Measurements from ENCODE around the gene NHEJ1.

The NHEJ1 gene

GRCh38 chr2:219059375-219059724 is 101.3 kb downstream of the NHEJ1 start:
- H3K27me3 ChIP-seq (ENCODE audit: low read depth, low read length), result peaks cover 59% of the 10 kb centered on the region
- H3K9me3 ChIP-seq (ENCODE audit: control insufficient read depth in 1 of 2, low read length in 2 of 2), result no peaks in the 10 kb centered on the region
- peaks cover 0 to 38% of the 10 kb centered on the region in 2 donors for H3K4me1 ChIP-seq (ENCODE audit: control insufficient read depth in 1 of 2, insufficient read depth in 2 of 2, low read length in 2 of 2)
- H3K27ac ChIP-seq (ENCODE audit: low read length), result no peak overlapping the region
- no peaks in the 10 kb centered on the region for H3K36me3 ChIP-seq (ENCODE audit: control insufficient read depth in 1 of 2, insufficient read depth in 2 of 2, low read length in 2 of 2)
- H3K4me3 ChIP-seq (ENCODE audit: low read depth in 1 of 2, low read length in 2 of 2), result peak overlapping the region; percentile 36 to 50

- Histone ChIP-seq H3K9me3 (ENCODE audit: control insufficient read depth in 1 of 2, low read length in 2 of 2) (no peaks in the 10 kb centered on the region), H3K27ac (ENCODE audit: low read length) (no peak overlapping the region), H3K4me1 (ENCODE audit: control insufficient read depth in 1 of 2, insufficient read depth in 2 of 2, low read length in 2 of 2) (peaks cover 0 to 38% of the 10 kb centered on the region in 2 donors), H3K4me3 (ENCODE audit: low read depth in 1 of 2, low read length in 2 of 2) (peak overlapping the region; percentile 36 to 50), H3K36me3 (ENCODE audit: control insufficient read depth in 1 of 2, insufficient read depth in 2 of 2, low read length in 2 of 2) (no peaks in the 10 kb centered on the region), H3K27me3 (ENCODE audit: low read depth, low read length) (peaks cover 59% of the 10 kb centered on the region)
Measured at GRCh38 chr2:219058541-219059374, 101.9 kb downstream of the NHEJ1 start.

- no peaks in the 10 kb centered on the region for H3K9me3 ChIP-seq (ENCODE audit: control insufficient read depth in 1 of 2, low read length in 2 of 2)
- H3K27ac ChIP-seq (ENCODE audit: low read length), result no peak overlapping the region
- peaks cover 56% of the 10 kb centered on the region for H3K27me3 ChIP-seq (ENCODE audit: low read depth, low read length)
- no peaks in the 10 kb centered on the region for H3K36me3 ChIP-seq (ENCODE audit: control insufficient read depth in 1 of 2, insufficient read depth in 2 of 2, low read length in 2 of 2)
- peak overlapping the region; percentile 21 to 26 for H3K4me3 ChIP-seq (ENCODE audit: low read depth in 1 of 2, low read length in 2 of 2)
- H3K4me1 ChIP-seq (ENCODE audit: control insufficient read depth in 1 of 2, insufficient read depth in 2 of 2, low read length in 2 of 2), result peaks cover 0 to 38% of the 10 kb centered on the region in 2 donors
Measured at GRCh38 chr2:219057709-219058540, 102.7 kb downstream of the NHEJ1 start.

GRCh38 chr2:219056896-219057708 is 103.5 kb downstream of the NHEJ1 start:
- Histone ChIP-seq H3K27me3 (ENCODE audit: low read depth, low read length) (peaks cover 48% of the 10 kb centered on the region), H3K36me3 (ENCODE audit: control insufficient read depth in 1 of 2, insufficient read depth in 2 of 2, low read length in 2 of 2) (no peaks in the 10 kb centered on the region)

GRCh38 chr2:219056176-219056895 is 104.3 kb downstream of the NHEJ1 start:
- H3K4me1 ChIP-seq (ENCODE audit: control insufficient read depth in 1 of 2, insufficient read depth in 2 of 2, low read length in 2 of 2), result peaks cover 0 to 38% of the 10 kb centered on the region in 2 donors

More at GRCh38 chr2:219056896-219057708, 103.5 kb downstream of the NHEJ1 start:
- peaks cover 0 to 38% of the 10 kb centered on the region in 2 donors for H3K4me1 ChIP-seq (ENCODE audit: control insufficient read depth in 1 of 2, insufficient read depth in 2 of 2, low read length in 2 of 2)
- no peak overlapping the region for H3K27ac ChIP-seq (ENCODE audit: low read length)
- no peaks in the 10 kb centered on the region for H3K9me3 ChIP-seq (ENCODE audit: control insufficient read depth in 1 of 2, low read length in 2 of 2)
- peak overlapping the region in 1 of 2 donors; percentile 21 for H3K4me3 ChIP-seq (ENCODE audit: low read depth in 1 of 2, low read length in 2 of 2)

GRCh38 chr2:219054956-219055903 is 105.4 kb downstream of the NHEJ1 start:
- Histone ChIP-seq H3K9me3 (ENCODE audit: control insufficient read depth in 1 of 2, low read length in 2 of 2) (no peaks in the 10 kb centered on the region), H3K4me1 (ENCODE audit: control insufficient read depth in 1 of 2, insufficient read depth in 2 of 2, low read length in 2 of 2) (peaks cover 0 to 29% of the 10 kb centered on the region in 2 donors), H3K36me3 (ENCODE audit: control insufficient read depth in 1 of 2, insufficient read depth in 2 of 2, low read length in 2 of 2) (no peaks in the 10 kb centered on the region), H3K27me3 (ENCODE audit: low read depth, low read length) (peaks cover 40% of the 10 kb centered on the region), H3K27ac (ENCODE audit: low read length) (no peak overlapping the region), H3K4me3 (ENCODE audit: low read depth in 1 of 2, low read length in 2 of 2) (no peak overlapping the region)

More at GRCh38 chr2:219056176-219056895, 104.3 kb downstream of the NHEJ1 start:
- no peaks in the 10 kb centered on the region for H3K36me3 ChIP-seq (ENCODE audit: control insufficient read depth in 1 of 2, insufficient read depth in 2 of 2, low read length in 2 of 2)
- no peaks in the 10 kb centered on the region for H3K9me3 ChIP-seq (ENCODE audit: control insufficient read depth in 1 of 2, low read length in 2 of 2)
- no peak overlapping the region for H3K4me3 ChIP-seq (ENCODE audit: low read depth in 1 of 2, low read length in 2 of 2)
- peaks cover 43% of the 10 kb centered on the region for H3K27me3 ChIP-seq (ENCODE audit: low read depth, low read length)
- no peak overlapping the region for H3K27ac ChIP-seq (ENCODE audit: low read length)

GRCh38 chr2:219049282-219049681 is 111.3 kb downstream of the NHEJ1 start:
- peaks cover 13% of the 10 kb centered on the region for H3K27me3 ChIP-seq (ENCODE audit: low read depth, low read length)
- H3K9me3 ChIP-seq (ENCODE audit: control insufficient read depth in 1 of 2, low read length in 2 of 2), result no peaks in the 10 kb centered on the region
- no peak overlapping the region for H3K4me3 ChIP-seq (ENCODE audit: low read depth in 1 of 2, low read length in 2 of 2)
- no peaks in the 10 kb centered on the region for H3K36me3 ChIP-seq (ENCODE audit: control insufficient read depth in 1 of 2, insufficient read depth in 2 of 2, low read length in 2 of 2)
- H3K4me1 ChIP-seq (ENCODE audit: control insufficient read depth in 1 of 2, insufficient read depth in 2 of 2, low read length in 2 of 2), result no peaks in the 10 kb centered on the region
- H3K27ac ChIP-seq (ENCODE audit: low read length), result no peak overlapping the region

GRCh38 chr2:219045937-219046550 is 114.6 kb downstream of the NHEJ1 start:
- H3K27me3 ChIP-seq (ENCODE audit: low read depth, low read length), result peaks cover 29% of the 10 kb centered on the region
- no peaks in the 10 kb centered on the region for H3K36me3 ChIP-seq (ENCODE audit: control insufficient read depth in 1 of 2, insufficient read depth in 2 of 2, low read length in 2 of 2)
- H3K27ac ChIP-seq (ENCODE audit: low read length), result no peak overlapping the region
- H3K4me3 ChIP-seq (ENCODE audit: low read depth in 1 of 2, low read length in 2 of 2), result no peak overlapping the region
- no peaks in the 10 kb centered on the region for H3K4me1 ChIP-seq (ENCODE audit: control insufficient read depth in 1 of 2, insufficient read depth in 2 of 2, low read length in 2 of 2)
- no peaks in the 10 kb centered on the region for H3K9me3 ChIP-seq (ENCODE audit: control insufficient read depth in 1 of 2, low read length in 2 of 2)

GRCh38 chr2:219042750-219043149 is 117.9 kb downstream of the NHEJ1 start:
- Histone ChIP-seq H3K36me3 (ENCODE audit: control insufficient read depth in 1 of 2, insufficient read depth in 2 of 2, low read length in 2 of 2) (no peaks in the 10 kb centered on the region), H3K9me3 (ENCODE audit: control insufficient read depth in 1 of 2, low read length in 2 of 2) (no peaks in the 10 kb centered on the region), H3K27me3 (ENCODE audit: low read depth, low read length) (peaks cover 42% of the 10 kb centered on the region), H3K27ac (ENCODE audit: low read length) (no peak overlapping the region), H3K4me3 (ENCODE audit: low read depth in 1 of 2, low read length in 2 of 2) (no peak overlapping the region), H3K4me1 (ENCODE audit: control insufficient read depth in 1 of 2, insufficient read depth in 2 of 2, low read length in 2 of 2) (no peaks in the 10 kb centered on the region)

Measured in muscle layer of duodenum (tissue), 2 donors.